Omental fat pad (tissue), 4 donors: Measurements from ENCODE around the gene PA2G4. TPM values are rescaled to one million over a fixed set of nuclear protein-coding genes. Genes with fewer than 3 reads are reported as not detected.
"Not testable (repeated sequence)": the region's sequence is repeated elsewhere in the genome, so short reads cannot be mapped to it uniquely, and the experiment has no call there.

Source experiments
- ATAC-seq: fragments of 150-250 bp; one replicate; pipeline ENCODE4 v1.9.1; 2016; ENCODE audit warnings: mild to moderate bottlenecking, moderate library complexity; ENCODE audit not compliant: low FRiP score
- DNase-seq: peaks from one replicate; pipeline ENCODE4 v3.0.0-alpha.2; 2019; ENCODE audit warnings: low spot score
- total RNA-seq, 4 donors: library from RNA; depleted of rRNA; stranded (reverse); fragments of >200 nt; gene quantifications; one replicate each; pipeline ENCODE4 v1.1.0, GENCODE V29; 2016
- TF ChIP-seq, protein P1 (sequence below), 3 donors: fragments of 450-650 bp; IDR thresholded peaks; one replicate each; pipeline ENCODE4 v1.5.1; 2016 to 2017; ENCODE audit warnings: antibody characterized with exemption in 3 of 3, mild to moderate bottlenecking in 3 of 3, moderate library complexity in 2 of 3

Gene PA2G4
- total RNA-seq, result 100 to 1,000 TPM in 3 of 4 donors, 10 to 100 TPM in 1; 90.2 to 232 (median 119) TPM

DNA sequence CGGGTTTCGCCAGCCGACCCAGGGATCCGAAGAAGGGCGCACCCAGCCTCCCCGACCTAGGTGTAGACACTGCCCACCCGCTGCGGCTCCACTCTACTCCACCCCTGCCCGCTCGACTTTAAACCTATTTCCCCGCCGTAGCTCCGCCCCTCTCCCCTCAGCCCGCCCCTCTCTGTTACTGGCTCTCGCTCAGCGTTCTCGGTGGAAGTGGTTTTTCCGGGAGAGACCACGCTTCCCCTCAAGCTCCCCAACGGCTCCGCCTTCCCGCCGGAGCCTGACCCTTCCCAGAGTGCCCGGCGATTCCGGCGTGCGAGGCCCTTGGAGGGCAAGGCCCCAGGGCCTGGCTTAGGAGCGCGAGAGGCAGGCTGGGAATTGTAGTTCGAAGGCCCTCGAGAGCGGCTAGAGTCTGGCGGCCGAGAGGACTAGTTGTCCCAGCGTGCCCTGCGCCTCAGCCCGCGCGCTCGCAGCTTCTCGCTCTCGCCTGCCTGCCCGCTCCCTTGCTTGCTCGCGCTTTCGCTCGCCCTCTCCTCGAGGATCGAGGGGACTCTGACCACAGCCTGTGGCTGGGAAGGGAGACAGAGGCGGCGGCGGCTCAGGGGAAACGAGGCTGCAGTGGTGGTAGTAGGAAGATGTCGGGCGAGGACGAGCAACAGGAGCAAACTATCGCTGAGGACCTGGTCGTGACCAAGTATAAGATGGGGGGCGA is at the start of gene PA2G4:
Gene PA2G4 (plus strand): TSS at position 451 of the 706 bp plus-strand sequence. CDS start 179 bp downstream, at position 630.
- ATAC-seq (peak; percentile 98), DNase-seq (peak; percentile 85)
- TF ChIP-seq, protein P1, sequence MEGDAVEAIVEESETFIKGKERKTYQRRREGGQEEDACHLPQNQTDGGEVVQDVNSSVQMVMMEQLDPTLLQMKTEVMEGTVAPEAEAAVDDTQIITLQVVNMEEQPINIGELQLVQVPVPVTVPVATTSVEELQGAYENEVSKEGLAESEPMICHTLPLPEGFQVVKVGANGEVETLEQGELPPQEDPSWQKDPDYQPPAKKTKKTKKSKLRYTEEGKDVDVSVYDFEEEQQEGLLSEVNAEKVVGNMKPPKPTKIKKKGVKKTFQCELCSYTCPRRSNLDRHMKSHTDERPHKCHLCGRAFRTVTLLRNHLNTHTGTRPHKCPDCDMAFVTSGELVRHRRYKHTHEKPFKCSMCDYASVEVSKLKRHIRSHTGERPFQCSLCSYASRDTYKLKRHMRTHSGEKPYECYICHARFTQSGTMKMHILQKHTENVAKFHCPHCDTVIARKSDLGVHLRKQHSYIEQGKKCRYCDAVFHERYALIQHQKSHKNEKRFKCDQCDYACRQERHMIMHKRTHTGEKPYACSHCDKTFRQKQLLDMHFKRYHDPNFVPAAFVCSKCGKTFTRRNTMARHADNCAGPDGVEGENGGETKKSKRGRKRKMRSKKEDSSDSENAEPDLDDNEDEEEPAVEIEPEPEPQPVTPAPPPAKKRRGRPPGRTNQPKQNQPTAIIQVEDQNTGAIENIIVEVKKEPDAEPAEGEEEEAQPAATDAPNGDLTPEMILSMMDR (IDR thresholded peaks at IDR 0.05), result no peak

DNA sequence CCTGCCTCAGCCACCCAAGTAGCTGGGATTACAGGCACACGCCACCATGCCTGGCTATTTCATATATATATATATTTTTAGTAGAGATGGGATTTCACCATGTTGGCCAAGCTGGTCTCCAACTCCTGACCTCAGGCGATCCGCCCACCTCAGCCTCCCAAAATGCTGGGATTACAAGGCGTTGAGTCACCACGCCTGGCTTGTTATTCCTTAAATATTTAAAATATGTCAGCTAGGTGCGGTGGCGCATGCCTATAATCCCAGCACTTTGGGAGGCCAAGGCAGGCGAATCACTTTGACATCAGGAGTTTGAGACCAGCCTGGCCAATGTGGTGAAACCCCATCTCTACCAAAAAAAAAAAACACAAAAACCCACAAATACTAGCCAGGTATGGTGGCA is 44.4 kb upstream of the PA2G4 start:
- not testable (repeated sequence) for ATAC-seq, DNase-seq

DNA sequence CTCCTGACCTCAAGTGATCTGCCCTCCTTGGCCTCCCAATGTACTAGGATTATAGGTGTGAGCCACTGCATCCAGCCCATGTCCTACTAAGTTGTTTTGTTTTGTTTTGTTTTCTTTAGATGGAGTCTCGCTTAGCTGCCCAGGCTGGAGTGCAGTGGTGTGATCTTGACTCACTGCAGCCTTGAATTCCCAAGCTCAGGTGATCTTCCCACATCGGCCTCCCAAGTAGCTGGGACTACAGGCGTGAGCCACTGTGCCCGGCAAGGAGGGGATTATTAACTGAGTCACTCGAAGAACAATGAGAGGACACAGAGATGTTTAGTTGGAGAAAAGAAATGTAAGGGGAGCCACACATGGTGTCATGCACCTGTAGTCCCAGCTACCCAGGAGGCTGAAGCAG is 42.4 kb upstream of the PA2G4 start:
- no peak for ATAC-seq
- DNase-seq, result no peak
- TF ChIP-seq, protein P1 (IDR thresholded peaks at IDR 0.05), result no peak

DNA sequence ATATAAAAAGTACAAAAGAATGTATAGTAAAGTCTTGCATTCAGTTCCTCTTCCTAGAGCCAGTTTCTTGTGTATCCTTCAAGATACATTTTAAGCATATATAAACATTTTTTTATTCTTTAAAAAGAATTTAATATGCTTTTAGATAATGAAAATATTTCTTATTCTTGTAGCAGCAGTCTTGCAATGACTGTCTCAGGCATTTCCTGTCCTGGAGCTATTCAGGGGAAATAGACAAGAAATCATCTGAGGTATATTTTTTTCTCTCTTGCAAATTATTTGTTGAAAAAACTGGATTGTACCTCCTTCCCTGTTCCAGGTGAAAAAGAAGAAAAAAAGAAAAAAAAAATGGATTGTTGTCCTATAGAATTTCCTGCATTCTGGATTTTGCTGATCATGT is 41.4 kb upstream of the PA2G4 start:
- TF ChIP-seq, protein P1 (IDR thresholded peaks at IDR 0.05), result no peak
- DNase-seq, result no peak
- ATAC-seq, result no peak

DNA sequence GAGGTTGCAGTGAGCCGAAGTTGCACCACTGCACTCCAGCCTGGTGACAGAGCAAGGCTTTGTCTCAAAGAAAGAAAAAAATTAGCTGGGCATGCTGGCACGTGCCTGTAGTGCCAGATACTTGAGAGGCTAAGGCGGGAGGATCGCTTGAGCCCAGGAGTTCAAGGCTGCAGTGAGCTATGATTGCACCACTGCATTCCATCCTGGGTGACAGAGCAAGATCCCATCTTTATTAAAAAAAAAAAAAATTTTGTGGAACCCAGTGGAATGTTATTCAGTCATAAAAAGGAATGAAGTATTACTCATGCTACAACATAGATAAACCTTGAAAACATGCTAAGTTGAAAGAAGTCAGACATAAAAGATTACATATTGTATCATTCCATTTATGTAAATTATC is 32.7 kb upstream of the PA2G4 start:
- TF ChIP-seq, protein P1 (IDR thresholded peaks at IDR 0.05), result no peak
- ATAC-seq (no peak), DNase-seq (no peak)

DNA sequence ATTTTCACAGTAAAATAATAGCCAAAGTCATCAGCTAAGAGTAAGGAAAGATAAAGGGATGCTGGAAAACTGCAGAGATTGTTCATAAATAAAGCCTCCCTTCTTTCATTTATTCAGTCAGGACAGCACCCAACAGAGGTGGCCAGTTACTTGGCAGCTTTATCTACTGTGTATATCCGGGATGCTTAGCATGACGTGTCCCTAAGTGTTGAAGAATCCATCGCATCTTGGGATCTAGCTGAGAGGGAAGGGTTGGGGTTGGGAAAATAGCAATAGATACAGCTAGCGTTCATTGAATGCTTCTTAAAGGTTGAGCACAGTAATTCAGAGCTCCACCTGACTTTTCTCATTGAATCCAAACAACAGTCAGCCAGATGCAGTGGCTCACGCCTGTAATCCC is 30.0 kb upstream of the PA2G4 start:
- TF ChIP-seq, protein P1 (IDR thresholded peaks at IDR 0.05), result no peak
- no peak for DNase-seq
- no peak for ATAC-seq

DNA sequence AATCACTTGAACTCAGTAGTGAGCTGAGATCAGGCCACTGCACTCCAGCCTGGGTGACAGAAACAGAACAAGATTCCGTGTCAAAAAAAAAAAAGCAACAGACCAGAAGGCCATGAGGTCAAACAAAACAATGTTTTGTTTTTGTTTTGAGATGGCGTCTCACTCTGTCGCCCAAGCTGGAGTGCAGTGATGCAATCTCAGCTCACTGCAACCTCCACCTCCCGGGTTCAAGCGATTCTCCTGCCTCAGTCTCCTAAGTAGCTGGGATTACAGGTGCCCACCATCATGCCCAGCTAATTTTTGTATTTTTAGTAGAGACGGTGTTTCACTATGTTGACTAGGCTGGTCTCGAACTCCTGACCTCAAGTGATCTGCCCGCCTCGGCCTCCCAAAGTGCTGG is 26.4 kb upstream of the PA2G4 start:
- not testable (repeated sequence) for DNase-seq, ATAC-seq

DNA sequence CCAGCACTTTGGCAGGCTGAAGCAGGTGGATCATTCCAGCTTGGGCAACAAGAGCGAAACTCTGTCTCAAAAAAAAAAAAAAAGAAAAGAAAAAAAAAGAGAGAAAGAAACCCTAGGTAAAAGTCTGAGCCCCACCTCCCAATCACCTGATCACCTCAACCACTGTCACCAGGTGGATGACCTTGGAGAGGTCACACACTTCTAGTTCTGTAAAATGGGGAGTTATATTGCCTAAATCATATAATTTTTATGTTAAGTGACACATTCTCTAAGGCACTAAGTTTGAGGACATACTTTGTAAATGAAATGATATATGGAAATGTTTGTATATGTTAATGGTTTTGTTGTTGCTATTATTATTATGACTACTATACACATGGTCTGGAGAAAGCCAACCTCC is 25.9 kb upstream of the PA2G4 start:
- DNase-seq (no peak), ATAC-seq (no peak)
- TF ChIP-seq, protein P1 (IDR thresholded peaks at IDR 0.05), result no peak
